Loucy (cell line): ENCODE measurements around the gene RAPGEF1.
A peak's percentile ranks its signal among the peaks of the same experiment; 100 is the strongest.

Experiments used
- H2AFZ ChIP-seq: fragments of 200-600 bp; sonication (generic); 2 replicates; pipeline ENCODE4 v1.6.0; 2016; ENCODE audit warnings: antibody characterized with exemption, mild to moderate bottlenecking, low read length, moderate library complexity
- H3F3A ChIP-seq: fragments of 200-600 bp; 2 replicates; pipeline ENCODE4 v1.6.0; 2016; ENCODE audit warnings: antibody characterized with exemption, low read depth, mild to moderate bottlenecking
- H3K27me3 ChIP-seq: fragments of 200-600 bp; sonication (generic); 2 replicates; pipeline ENCODE4 v1.6.1; 2014; ENCODE audit warnings: low read length, mild to moderate bottlenecking; ENCODE audit not compliant: insufficient read depth, poor library complexity, severe bottlenecking
- H3K36me3 ChIP-seq: fragments of 200-600 bp; sonication (generic); 2 replicates; pipeline ENCODE4 v1.6.1; 2016; ENCODE audit warnings: low read length; ENCODE audit not compliant: insufficient read depth
- H3K4me1 ChIP-seq: fragments of 200-600 bp; sonication (generic); 2 replicates; pipeline ENCODE4 v1.5.1; 2014; ENCODE audit warnings: low read length, mild to moderate bottlenecking; ENCODE audit not compliant: insufficient read depth, poor library complexity, severe bottlenecking
- H3K4me2 ChIP-seq: fragments of 200-600 bp; sonication (generic); 2 replicates; pipeline ENCODE4 v1.6.0; 2014; ENCODE audit warnings: antibody characterized with exemption, low read length, low read depth, mild to moderate bottlenecking; ENCODE audit not compliant: poor library complexity, severe bottlenecking
- H3K4me3 ChIP-seq: fragments of 200-600 bp; sonication (generic); 2 replicates; pipeline ENCODE4 v1.5.1; 2014; ENCODE audit warnings: low read length, mild to moderate bottlenecking, mixed read lengths; ENCODE audit not compliant: poor library complexity, severe bottlenecking
- H3K79me2 ChIP-seq: fragments of 200-600 bp; sonication (generic); 2 replicates; pipeline ENCODE4 v1.6.1; 2014; ENCODE audit warnings: low read length; ENCODE audit not compliant: insufficient read depth
- H3K9ac ChIP-seq: fragments of 200-600 bp; sonication (generic); 2 replicates; pipeline ENCODE4 v1.6.0; 2014; ENCODE audit warnings: mild to moderate bottlenecking, low read depth, low read length, moderate library complexity; ENCODE audit not compliant: poor library complexity, severe bottlenecking
- H3K9me2 ChIP-seq: fragments of 200-600 bp; sonication (generic); replicated peaks from 2 replicates; pipeline ENCODE4 v1.6.1; 2016; ENCODE audit warnings: low read depth, low read length, mixed read lengths
- H3K9me3 ChIP-seq: fragments of 200-600 bp; sonication (generic); 2 replicates; pipeline ENCODE4 v1.6.1; 2014; ENCODE audit warnings: mild to moderate bottlenecking, antibody characterized with exemption, low read length, low read depth; ENCODE audit not compliant: insufficient read depth
- H4K20me1 ChIP-seq: fragments of 200-600 bp; sonication (generic); 2 replicates; pipeline ENCODE4 v1.6.0; 2014; ENCODE audit warnings: antibody characterized with exemption, low read length, mild to moderate bottlenecking; ENCODE audit not compliant: insufficient read depth, poor library complexity, severe bottlenecking
- CTCF ChIP-seq: fragments of 200-600 bp; sonication (generic); conservative IDR thresholded peaks from 2 replicates; pipeline ENCODE4 v1.5.1; 2014; ENCODE audit warnings: mild to moderate bottlenecking, antibody characterized with exemption, low read length
- EZH2phosphoT487 ChIP-seq: fragments of 200-600 bp; IDR thresholded peaks from 2 replicates; pipeline ENCODE4 v1.6.1; 2018; ENCODE audit warnings: antibody characterized with exemption, mild to moderate bottlenecking, moderate library complexity, borderline replicate concordance

Gene RAPGEF1

DNA sequence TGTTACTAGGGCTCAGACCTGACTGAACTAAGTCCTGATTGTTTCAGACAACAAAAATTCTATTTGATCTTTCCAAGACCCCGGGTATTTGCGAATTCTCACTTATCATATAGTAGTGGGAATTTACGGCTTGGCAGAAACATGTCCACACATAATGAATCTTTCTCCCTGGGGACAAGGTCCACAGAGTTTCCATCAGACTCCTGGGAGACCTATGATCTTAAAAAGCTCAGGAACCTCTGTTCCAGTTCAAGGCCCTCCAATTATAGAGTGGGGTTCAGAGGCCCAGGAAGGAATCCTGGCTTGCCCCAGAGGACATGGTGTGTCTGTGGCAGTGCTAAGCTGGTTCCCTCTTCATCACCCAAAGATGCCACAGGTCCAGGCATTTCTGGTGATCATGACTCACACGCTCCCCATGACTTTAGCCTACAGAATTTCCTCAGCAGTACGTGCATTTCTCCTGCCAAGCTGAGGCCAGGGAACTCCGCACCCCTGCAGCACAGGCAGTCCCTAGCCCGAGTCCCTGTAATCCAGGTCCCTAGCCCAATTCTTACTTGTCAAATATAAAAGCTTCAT is 12.6 kb downstream of the RAPGEF1 start:
- Histone ChIP-seq H3F3A (peaks cover 13% of the 10 kb centered on the region; the same call in 1 of the 2 replicates), H3K36me3 (peaks cover 2% of the 10 kb centered on the region; the same call in 1 of the 2 replicates), H3K79me2 (peaks cover 88% of the 10 kb centered on the region), H3K4me1 (peaks cover 53% of the 10 kb centered on the region), H3K9ac (peak overlapping the region; percentile 56), H3K9me2 (no peaks in the 10 kb centered on the region), H3K4me3 (peak overlapping the region; percentile 51), H4K20me1 (peaks cover 1% of the 10 kb centered on the region), H3K27me3 (no peaks in the 10 kb centered on the region), H2AFZ (no peak overlapping the region), H3K9me3 (no peaks in the 10 kb centered on the region), H3K4me2 (peak overlapping the region; percentile 74)
- TF ChIP-seq CTCF: no peak
- TF ChIP-seq EZH2phosphoT487: no peak

DNA sequence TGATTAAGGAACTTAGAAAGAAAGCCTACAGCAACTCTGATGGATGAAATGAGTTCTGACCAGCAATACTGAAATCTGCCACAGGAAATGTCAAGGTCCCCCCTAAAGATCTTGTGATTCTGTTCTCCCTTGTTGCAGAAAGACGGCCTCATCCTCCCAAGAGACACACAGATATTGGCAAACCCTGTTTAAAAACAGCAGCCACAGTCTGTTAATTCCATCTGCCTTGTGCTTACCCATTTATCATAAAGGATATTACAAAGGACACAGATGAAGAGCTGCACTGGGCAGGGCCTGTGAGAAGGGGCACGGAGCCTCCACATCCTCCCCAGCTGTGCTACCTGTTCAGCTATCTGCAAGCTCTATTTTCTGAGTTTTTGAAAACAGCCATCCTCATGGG is 15.2 kb downstream of the RAPGEF1 start:
- Histone ChIP-seq H3K4me3 (no peak overlapping the region), H3F3A (no peaks in the 10 kb centered on the region), H3K9me3 (no peaks in the 10 kb centered on the region), H3K79me2 (peaks cover 93% of the 10 kb centered on the region), H3K36me3 (peaks cover 12% of the 10 kb centered on the region; the same call in 1 of the 2 replicates), H3K9ac (no peak overlapping the region), H4K20me1 (peaks cover 3% of the 10 kb centered on the region), H2AFZ (no peak overlapping the region), H3K4me1 (peaks cover 43% of the 10 kb centered on the region), H3K27me3 (no peaks in the 10 kb centered on the region), H3K4me2 (no peak overlapping the region), H3K9me2 (no peaks in the 10 kb centered on the region)
- TF ChIP-seq EZH2phosphoT487 (no peak), CTCF (no peak)

DNA sequence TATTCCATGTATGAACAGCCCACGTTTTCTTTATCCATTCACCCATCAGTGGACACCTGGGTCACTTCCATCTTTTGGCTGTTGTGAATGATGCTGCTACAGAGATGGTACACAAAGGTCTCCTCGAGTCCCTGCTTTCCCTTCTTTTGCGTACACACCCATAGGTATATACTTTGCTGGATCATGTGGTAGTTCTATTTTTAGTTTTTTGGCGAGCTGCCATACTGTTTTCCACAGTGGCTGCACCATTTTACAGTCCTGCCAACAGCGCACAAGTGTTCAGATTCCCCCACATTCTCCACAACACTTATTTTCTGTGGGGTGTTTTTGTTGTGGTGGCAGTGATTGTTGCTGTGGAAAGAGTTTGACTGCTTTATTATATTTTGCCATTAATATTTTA is 16.2 kb downstream of the RAPGEF1 start:
- Histone ChIP-seq H2AFZ (no peak overlapping the region), H3K27me3 (no peaks in the 10 kb centered on the region), H3K4me1 (peaks cover 41% of the 10 kb centered on the region), H3K4me2 (no peak overlapping the region), H3K36me3 (peaks cover 12% of the 10 kb centered on the region; the same call in 1 of the 2 replicates), H3K9me2 (no peaks in the 10 kb centered on the region), H4K20me1 (peaks cover 8% of the 10 kb centered on the region), H3K9me3 (no peaks in the 10 kb centered on the region), H3K79me2 (peaks cover 95% of the 10 kb centered on the region), H3K4me3 (no peak overlapping the region), H3F3A (no peaks in the 10 kb centered on the region), H3K9ac (no peak overlapping the region)
- no peak for TF ChIP-seq EZH2phosphoT487
- no peak for TF ChIP-seq CTCF
